ENCODE results near the gene CES4A. TPM values are rescaled to one million over a fixed set of nuclear protein-coding genes. Genes with fewer than 3 reads are reported as not detected.

CES4A gene
- total and polyA plus RNA-seq, 9 of the 15 experiments (the other 6 are each of a cell fraction or from before 2014, with no cell fraction given): 0.09 to 0.13 (median 0.11) TPM; not detected in 6

DNA sequence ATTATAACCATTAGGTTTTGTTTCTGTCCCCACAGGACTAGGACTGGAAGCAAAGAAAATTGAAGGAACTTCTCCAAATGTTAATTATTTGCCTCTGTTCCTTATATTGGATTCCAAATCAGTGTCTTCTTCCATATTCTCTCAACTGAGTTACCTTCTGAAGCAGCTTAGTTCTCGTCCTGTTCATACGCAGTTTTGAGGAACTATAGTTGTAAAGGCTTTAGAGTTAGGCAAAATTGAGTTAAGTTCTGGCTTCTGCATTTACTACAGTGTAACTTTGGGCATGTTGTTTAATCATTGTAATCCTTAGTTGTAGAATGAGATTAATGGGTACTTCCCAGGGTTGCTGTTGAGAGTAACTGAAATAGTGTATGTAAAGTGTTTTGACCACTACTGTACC, 51.8 kb downstream of the CES4A start:
- DNase-seq (ENCODE audit: extremely low read depth in 1 of 4, low spot score in 3 of 4): no peak
- Histone ChIP-seq H3K4me2 (ENCODE audit: insufficient read depth, low read length) (no peak overlapping the region), H3K9me3 (replicated peaks; ENCODE audit: control insufficient read depth, insufficient read depth, low read depth, low read length) (no peaks in the 10 kb centered on the region), H2AFZ (ENCODE audit: low read depth, low read length) (no peak overlapping the region), H3K36me3 (ENCODE audit: control insufficient read depth, insufficient read depth, low read length) (peaks cover 65% of the 10 kb centered on the region; the same call in 2 of the 3 replicates), H3K4me3 (no peak overlapping the region), H3K27ac (ENCODE audit: extremely low read depth, low read depth, low read length) (no peak overlapping the region), H3K27me3 (ENCODE audit: control insufficient read depth in 2 of 2, insufficient read depth in 2 of 2, low read length in 2 of 2) (no peaks in the 10 kb centered on the region), H3K4me1 (replicated peaks in 1 of 2; ENCODE audit: control insufficient read depth in 2 of 2, insufficient read depth in 2 of 2, low read length in 2 of 2) (no peaks in the 10 kb centered on the region), H3K79me2 (ENCODE audit: control insufficient read depth, insufficient read depth, low read length) (peaks cover 55% of the 10 kb centered on the region), H4K20me1 (replicated peaks; ENCODE audit: control insufficient read depth, insufficient read depth, low read length) (no peaks in the 10 kb centered on the region), H3K9ac (ENCODE audit: insufficient read depth in 1 of 2, low read depth in 2 of 2, low read length in 2 of 2) (no peak overlapping the region), H3K9me1 (ENCODE audit: control insufficient read depth, insufficient read depth, low read length) (no peaks in the 10 kb centered on the region)
- intact Hi-C loops (cut with micrococcal nuclease) (no loop called here), in situ Hi-C loops (cut with MboI) (no loop called here)
- peak; percentile 54 for FAIRE-seq
- no TSS peak for BruUV-seq (replicated peaks)
- ChIA-PET CTCF (ENCODE audit: low intra/inter-chr PET ratio) (no interaction called here), POLR2A (interaction anchor here (1.0 to 2.6 kb wide), 5 partner anchors 8 to 19 kb away, joined by 3 to 9 read pairs (median 4); no protein-coding TSS in a partner anchor)
- WGBS (ENCODE audit: insufficient coverage, low coverage, missing lambda C conversion rate): 89% methylated on average over 2 of the region's 2 CpGs
- no peak for ATAC-seq
- TF ChIP-seq, protein P1, sequence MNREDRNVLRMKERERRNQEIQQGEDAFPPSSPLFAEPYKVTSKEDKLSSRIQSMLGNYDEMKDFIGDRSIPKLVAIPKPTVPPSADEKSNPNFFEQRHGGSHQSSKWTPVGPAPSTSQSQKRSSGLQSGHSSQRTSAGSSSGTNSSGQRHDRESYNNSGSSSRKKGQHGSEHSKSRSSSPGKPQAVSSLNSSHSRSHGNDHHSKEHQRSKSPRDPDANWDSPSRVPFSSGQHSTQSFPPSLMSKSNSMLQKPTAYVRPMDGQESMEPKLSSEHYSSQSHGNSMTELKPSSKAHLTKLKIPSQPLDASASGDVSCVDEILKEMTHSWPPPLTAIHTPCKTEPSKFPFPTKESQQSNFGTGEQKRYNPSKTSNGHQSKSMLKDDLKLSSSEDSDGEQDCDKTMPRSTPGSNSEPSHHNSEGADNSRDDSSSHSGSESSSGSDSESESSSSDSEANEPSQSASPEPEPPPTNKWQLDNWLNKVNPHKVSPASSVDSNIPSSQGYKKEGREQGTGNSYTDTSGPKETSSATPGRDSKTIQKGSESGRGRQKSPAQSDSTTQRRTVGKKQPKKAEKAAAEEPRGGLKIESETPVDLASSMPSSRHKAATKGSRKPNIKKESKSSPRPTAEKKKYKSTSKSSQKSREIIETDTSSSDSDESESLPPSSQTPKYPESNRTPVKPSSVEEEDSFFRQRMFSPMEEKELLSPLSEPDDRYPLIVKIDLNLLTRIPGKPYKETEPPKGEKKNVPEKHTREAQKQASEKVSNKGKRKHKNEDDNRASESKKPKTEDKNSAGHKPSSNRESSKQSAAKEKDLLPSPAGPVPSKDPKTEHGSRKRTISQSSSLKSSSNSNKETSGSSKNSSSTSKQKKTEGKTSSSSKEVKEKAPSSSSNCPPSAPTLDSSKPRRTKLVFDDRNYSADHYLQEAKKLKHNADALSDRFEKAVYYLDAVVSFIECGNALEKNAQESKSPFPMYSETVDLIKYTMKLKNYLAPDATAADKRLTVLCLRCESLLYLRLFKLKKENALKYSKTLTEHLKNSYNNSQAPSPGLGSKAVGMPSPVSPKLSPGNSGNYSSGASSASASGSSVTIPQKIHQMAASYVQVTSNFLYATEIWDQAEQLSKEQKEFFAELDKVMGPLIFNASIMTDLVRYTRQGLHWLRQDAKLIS (CRISPR knock-in tag; IDR thresholded peaks at IDR 0.05): no peak
- TF ChIP-seq ZNF274 (IDR thresholded peaks at IDR 0.05; ENCODE audit: borderline replicate concordance, low read depth, low read length) (no peak), EP300 (IDR thresholded peaks at IDR 0.05; ENCODE audit: low read length) (no peak), ZNF121 (CRISPR knock-in tag; conservative IDR thresholded peaks at IDR 0.05) (no peak), DNMT1 (IDR thresholded peaks at IDR 0.05) (no peak), KDM1A (IDR thresholded peaks at IDR 0.05) (no peak), SUPT5H (IDR thresholded peaks at IDR 0.05) (no peak), RBM34 (IDR thresholded peaks at IDR 0.05; ENCODE audit: borderline replicate concordance, insufficient read depth, low read length) (no peak), RBM25 (IDR thresholded peaks at IDR 0.05; ENCODE audit: low read depth, low read length, severe bottlenecking) (no peak), ZNF696 (CRISPR knock-in tag; conservative IDR thresholded peaks at IDR 0.05) (no peak)
- TF ChIP-seq, protein P2, sequence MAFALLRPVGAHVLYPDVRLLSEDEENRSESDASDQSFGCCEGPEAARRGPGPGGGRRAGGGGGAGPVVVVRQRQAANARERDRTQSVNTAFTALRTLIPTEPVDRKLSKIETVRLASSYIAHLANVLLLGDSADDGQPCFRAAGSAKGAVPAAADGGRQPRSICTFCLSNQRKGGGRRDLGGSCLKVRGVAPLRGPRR (CRISPR knock-in tag; IDR thresholded peaks at IDR 0.05): no peak
- TF ChIP-seq, protein P3, sequence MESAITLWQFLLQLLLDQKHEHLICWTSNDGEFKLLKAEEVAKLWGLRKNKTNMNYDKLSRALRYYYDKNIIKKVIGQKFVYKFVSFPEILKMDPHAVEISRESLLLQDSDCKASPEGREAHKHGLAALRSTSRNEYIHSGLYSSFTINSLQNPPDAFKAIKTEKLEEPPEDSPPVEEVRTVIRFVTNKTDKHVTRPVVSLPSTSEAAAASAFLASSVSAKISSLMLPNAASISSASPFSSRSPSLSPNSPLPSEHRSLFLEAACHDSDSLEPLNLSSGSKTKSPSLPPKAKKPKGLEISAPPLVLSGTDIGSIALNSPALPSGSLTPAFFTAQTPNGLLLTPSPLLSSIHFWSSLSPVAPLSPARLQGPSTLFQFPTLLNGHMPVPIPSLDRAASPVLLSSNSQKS (CRISPR knock-in tag; IDR thresholded peaks at IDR 0.05): no peak
- TF ChIP-seq, protein P4, sequence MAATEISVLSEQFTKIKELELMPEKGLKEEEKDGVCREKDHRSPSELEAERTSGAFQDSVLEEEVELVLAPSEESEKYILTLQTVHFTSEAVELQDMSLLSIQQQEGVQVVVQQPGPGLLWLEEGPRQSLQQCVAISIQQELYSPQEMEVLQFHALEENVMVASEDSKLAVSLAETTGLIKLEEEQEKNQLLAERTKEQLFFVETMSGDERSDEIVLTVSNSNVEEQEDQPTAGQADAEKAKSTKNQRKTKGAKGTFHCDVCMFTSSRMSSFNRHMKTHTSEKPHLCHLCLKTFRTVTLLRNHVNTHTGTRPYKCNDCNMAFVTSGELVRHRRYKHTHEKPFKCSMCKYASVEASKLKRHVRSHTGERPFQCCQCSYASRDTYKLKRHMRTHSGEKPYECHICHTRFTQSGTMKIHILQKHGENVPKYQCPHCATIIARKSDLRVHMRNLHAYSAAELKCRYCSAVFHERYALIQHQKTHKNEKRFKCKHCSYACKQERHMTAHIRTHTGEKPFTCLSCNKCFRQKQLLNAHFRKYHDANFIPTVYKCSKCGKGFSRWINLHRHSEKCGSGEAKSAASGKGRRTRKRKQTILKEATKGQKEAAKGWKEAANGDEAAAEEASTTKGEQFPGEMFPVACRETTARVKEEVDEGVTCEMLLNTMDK (IDR thresholded peaks at IDR 0.05; ENCODE audit: borderline replicate concordance, insufficient read depth, low read depth, low read length, poor library complexity, severe bottlenecking): no peak
- TF ChIP-seq, protein P5, sequence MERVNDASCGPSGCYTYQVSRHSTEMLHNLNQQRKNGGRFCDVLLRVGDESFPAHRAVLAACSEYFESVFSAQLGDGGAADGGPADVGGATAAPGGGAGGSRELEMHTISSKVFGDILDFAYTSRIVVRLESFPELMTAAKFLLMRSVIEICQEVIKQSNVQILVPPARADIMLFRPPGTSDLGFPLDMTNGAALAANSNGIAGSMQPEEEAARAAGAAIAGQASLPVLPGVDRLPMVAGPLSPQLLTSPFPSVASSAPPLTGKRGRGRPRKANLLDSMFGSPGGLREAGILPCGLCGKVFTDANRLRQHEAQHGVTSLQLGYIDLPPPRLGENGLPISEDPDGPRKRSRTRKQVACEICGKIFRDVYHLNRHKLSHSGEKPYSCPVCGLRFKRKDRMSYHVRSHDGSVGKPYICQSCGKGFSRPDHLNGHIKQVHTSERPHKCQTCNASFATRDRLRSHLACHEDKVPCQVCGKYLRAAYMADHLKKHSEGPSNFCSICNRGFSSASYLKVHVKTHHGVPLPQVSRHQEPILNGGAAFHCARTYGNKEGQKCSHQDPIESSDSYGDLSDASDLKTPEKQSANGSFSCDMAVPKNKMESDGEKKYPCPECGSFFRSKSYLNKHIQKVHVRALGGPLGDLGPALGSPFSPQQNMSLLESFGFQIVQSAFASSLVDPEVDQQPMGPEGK (CRISPR knock-in tag; IDR thresholded peaks at IDR 0.05; ENCODE audit: borderline replicate concordance): no peak

Measured in K562 (cell line).